Activated T-cell treated with anti-CD3 and anti-CD28 coated beads for 1 hour (primary cell): ENCODE data around the gene DCLK3.

ENCODE experiments used
- DNase-seq: peaks from one replicate; pipeline ENCODE4 v3.0.0-alpha.2; 2020; ENCODE audit warnings: low read depth

The DCLK3 gene

GRCh38 chr3:36763850-36764703 is at the start of gene DCLK3:
TSS of gene DCLK3 (minus strand) at chr3:36764553. CDS start at chr3:36764263, 290 bp downstream.
- DNase-seq, result no peak

GRCh38 chr3:36813305-36813704 is 49.0 kb upstream of the DCLK3 start:
- DNase-seq, result no peak

- no peak for DNase-seq
These were observed 47.9 kb upstream of the DCLK3 start for GRCh38 chr3:36812240-36812639.

GRCh38 chr3:36811768-36812167 is 47.4 kb upstream of the DCLK3 start:
- no peak for DNase-seq

- DNase-seq, result no peak
These were observed 40.1 kb upstream of the DCLK3 start for GRCh38 chr3:36804295-36805055.

- no peak for DNase-seq
These were observed 38.9 kb upstream of the DCLK3 start for GRCh38 chr3:36803091-36803791.

GRCh38 chr3:36800533-36801116 is 36.3 kb upstream of the DCLK3 start:
- no peak for DNase-seq

GRCh38 chr3:36796881-36797280 is 32.5 kb upstream of the DCLK3 start:
- DNase-seq, result no peak

- DNase-seq, result no peak
These were observed 31.8 kb upstream of the DCLK3 start for GRCh38 chr3:36796161-36796560.

- no peak for DNase-seq
These were observed 31.3 kb upstream of the DCLK3 start for GRCh38 chr3:36795622-36796021.

GRCh38 chr3:36792342-36792741 is 28.0 kb upstream of the DCLK3 start:
- DNase-seq, result no peak

- no peak for DNase-seq
These were observed 26.4 kb upstream of the DCLK3 start for GRCh38 chr3:36790765-36791164.

- no peak for DNase-seq
These were observed 22.9 kb upstream of the DCLK3 start for GRCh38 chr3:36786921-36787890.

GRCh38 chr3:36784138-36784635 is 19.8 kb upstream of the DCLK3 start:
- no peak for DNase-seq

GRCh38 chr3:36777424-36778218 is 13.3 kb upstream of the DCLK3 start:
- DNase-seq, result no peak

GRCh38 chr3:36776436-36776835 is 12.1 kb upstream of the DCLK3 start:
- no peak for DNase-seq

- no peak for DNase-seq
These were observed 9.7 kb upstream of the DCLK3 start for GRCh38 chr3:36774052-36774451.

GRCh38 chr3:36771931-36772330 is 7.6 kb upstream of the DCLK3 start:
- DNase-seq, result no peak

GRCh38 chr3:36769926-36770325 is 5.6 kb upstream of the DCLK3 start:
- no peak for DNase-seq

GRCh38 chr3:36765104-36765503 is 751 bp upstream of the DCLK3 start:
- DNase-seq, result no peak
